Gastrocnemius medialis (tissue), 4 donors: Measurements from ENCODE around the gene CLSTN3. TPM values are rescaled to one million over a fixed set of nuclear protein-coding genes. Genes with fewer than 3 reads are reported as not detected.

Source experiments
- ATAC-seq, 2 donors: fragments of 150-250 bp; one replicate each; pipeline ENCODE4 v1.9.1; 2016
- DNase-seq, 2 donors: peaks; one replicate each; pipeline ENCODE4 v3.0.0-alpha.2; 2019
- H3K27ac ChIP-seq, 4 donors: fragments of 200-600 bp; sonication (generic); 1 replicate in 1 of 4; 2 replicates in 3 of 4; pipeline ENCODE4 v1.5.1; 2016 to 2018; ENCODE audit warnings: mild to moderate bottlenecking in 2 of 4, moderate library complexity in 1 of 4
- H3K27me3 ChIP-seq, 3 donors: fragments of 200-600 bp; sonication (generic) in 2 of 3; 1 replicate in 1 of 3; 2 replicates in 2 of 3; pipeline versions ENCODE4 v1.5.1 to v1.6.0; 2016 to 2019; ENCODE audit warnings: mild to moderate bottlenecking in 1 of 3, moderate library complexity in 1 of 3
- H3K36me3 ChIP-seq, 2 donors: fragments of 200-600 bp; sonication (generic) in 1 of 2; one replicate each; pipeline ENCODE4 v1.5.1; 2017 to 2018
- H3K4me1 ChIP-seq, 2 donors: fragments of 200-600 bp; sonication (generic) in 1 of 2; one replicate each; pipeline ENCODE4 v1.5.1; 2016 to 2017; ENCODE audit warnings: mild to moderate bottlenecking in 2 of 2
- H3K4me3 ChIP-seq, 4 donors: fragments of 200-600 bp; sonication (generic) in 3 of 4; 1 replicate in 1 of 4; 2 replicates in 3 of 4; pipeline ENCODE4 v1.5.1; 2016 to 2019; ENCODE audit warnings: mild to moderate bottlenecking in 2 of 4
- H3K9me3 ChIP-seq, 3 donors: fragments of 200-600 bp; sonication (generic) in 2 of 3; 1 replicate in 1 of 3; 2 replicates in 2 of 3; pipeline ENCODE4 v1.5.1; 2016 to 2019
- POLR2A ChIP-seq, 2 donors: fragments of 450-650 bp; IDR thresholded peaks; one replicate each; pipeline ENCODE4 v1.6.1; 2017; ENCODE audit warnings: antibody characterized with exemption in 2 of 2, mild to moderate bottlenecking in 2 of 2, moderate library complexity in 2 of 2
- in situ Hi-C, 4 donors: fragments of 200-750 bp; cut with MboI; loops; one replicate each; pipeline versions ENCODE4 v1.15.0 to v1.8.0; 2017; ENCODE audit warnings: low sequenced_read_pairs in 4 of 4
- intact Hi-C: fragments of 100-400 bp; cut with DNase I; formaldehyde crosslinking; loops from one replicate; pipeline ENCODE4 v1.15.1; 2023; ENCODE audit warnings: low total_unique reads
- total RNA-seq, 4 donors: library from RNA; depleted of rRNA; stranded (reverse); fragments of >200 nt; gene quantifications; one replicate each; pipeline versions ENCODE4 v1.1.0 to v1.2.3, GENCODE V29; 2016
- TF ChIP-seq, protein P1 (sequence below), 5 experiments: fragments of 450-650 bp in 3 of 5; fragments of 200-600 bp in 2 of 5; sonication (generic) in 2 of 5; IDR thresholded peaks in 4 of 5; conservative IDR thresholded peaks in 1 of 5; 1 replicate in 4 of 5; 2 replicates in 1 of 5; pipeline ENCODE4 v1.5.1; 2016 to 2019; ENCODE audit warnings: antibody characterized with exemption in 5 of 5, mild to moderate bottlenecking in 3 of 5, moderate library complexity in 3 of 5

The CLSTN3 gene
- total RNA-seq, 4 donors from 2014 or later, result 1.2 to 3.5 (median 2.4) TPM

DNA sequence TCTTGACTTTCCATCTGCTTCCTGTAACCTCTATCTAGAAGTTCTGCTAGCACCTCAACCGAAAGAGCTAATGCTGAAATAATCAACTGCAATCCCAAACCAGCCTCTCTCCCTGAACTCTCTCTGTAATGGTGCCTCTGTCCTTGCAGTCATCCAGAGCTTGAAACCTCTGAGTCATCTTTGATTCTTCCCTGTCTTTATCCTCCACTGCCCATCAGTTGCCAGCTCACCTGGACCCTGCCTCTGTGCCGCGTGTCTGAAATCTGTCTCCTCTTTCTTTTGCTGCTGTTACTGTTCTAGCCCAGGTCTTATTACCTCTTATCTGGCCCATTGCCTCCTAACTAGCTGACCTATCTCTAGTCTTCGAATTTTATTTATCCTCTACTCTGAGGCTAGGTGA, 15.5 kb downstream of the CLSTN3 start:
- DNase-seq, result no peak
- Histone ChIP-seq H3K4me3 (no peak overlapping the region), H3K4me1 (no peaks in the 10 kb centered on the region), H3K36me3 (no peaks in the 10 kb centered on the region), H3K9me3 (no peaks in the 10 kb centered on the region), H3K27me3 (no peaks in the 10 kb centered on the region), H3K27ac (no peak overlapping the region)
- no peak for ATAC-seq
- no peak for TF ChIP-seq POLR2A (IDR thresholded peaks at IDR 0.05)
- TF ChIP-seq, protein P1, sequence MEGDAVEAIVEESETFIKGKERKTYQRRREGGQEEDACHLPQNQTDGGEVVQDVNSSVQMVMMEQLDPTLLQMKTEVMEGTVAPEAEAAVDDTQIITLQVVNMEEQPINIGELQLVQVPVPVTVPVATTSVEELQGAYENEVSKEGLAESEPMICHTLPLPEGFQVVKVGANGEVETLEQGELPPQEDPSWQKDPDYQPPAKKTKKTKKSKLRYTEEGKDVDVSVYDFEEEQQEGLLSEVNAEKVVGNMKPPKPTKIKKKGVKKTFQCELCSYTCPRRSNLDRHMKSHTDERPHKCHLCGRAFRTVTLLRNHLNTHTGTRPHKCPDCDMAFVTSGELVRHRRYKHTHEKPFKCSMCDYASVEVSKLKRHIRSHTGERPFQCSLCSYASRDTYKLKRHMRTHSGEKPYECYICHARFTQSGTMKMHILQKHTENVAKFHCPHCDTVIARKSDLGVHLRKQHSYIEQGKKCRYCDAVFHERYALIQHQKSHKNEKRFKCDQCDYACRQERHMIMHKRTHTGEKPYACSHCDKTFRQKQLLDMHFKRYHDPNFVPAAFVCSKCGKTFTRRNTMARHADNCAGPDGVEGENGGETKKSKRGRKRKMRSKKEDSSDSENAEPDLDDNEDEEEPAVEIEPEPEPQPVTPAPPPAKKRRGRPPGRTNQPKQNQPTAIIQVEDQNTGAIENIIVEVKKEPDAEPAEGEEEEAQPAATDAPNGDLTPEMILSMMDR (IDR thresholded peaks at IDR 0.05 in 4 of 5, conservative IDR thresholded peaks at IDR 0.05 in 1 of 5), result no peak
- in situ Hi-C loops (no loop called here), intact Hi-C loops (no loop called here)

DNA sequence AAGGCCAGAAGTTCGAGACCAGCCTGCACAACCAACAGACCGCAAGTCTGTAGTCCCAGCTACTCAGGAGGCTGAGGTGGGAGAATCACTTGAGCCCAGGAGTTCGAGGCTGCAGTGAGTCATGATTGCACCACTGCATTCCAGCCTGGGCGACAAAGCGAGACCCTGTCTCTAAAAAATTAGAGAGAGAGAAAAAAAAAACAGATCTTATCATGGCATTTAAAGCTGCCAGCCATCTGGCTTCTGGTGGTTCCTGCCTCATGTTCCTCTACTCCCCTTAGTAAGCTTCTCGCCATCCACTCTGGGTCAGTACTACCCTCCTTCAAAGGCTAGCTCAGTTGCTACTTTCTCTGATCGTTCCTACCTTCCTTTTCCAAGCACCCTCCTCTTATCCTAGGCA, 16.1 kb downstream of the CLSTN3 start:
- in situ Hi-C loops (no loop called here), intact Hi-C loops (no loop called here)
- no peak for TF ChIP-seq POLR2A (IDR thresholded peaks at IDR 0.05)
- TF ChIP-seq, protein P1 (IDR thresholded peaks at IDR 0.05 in 4 of 5, conservative IDR thresholded peaks at IDR 0.05 in 1 of 5), result no peak
- H3K27ac ChIP-seq, result no peak overlapping the region
- H3K9me3 ChIP-seq, result no peaks in the 10 kb centered on the region
- no peak overlapping the region for H3K4me3 ChIP-seq
- no peaks in the 10 kb centered on the region for H3K27me3 ChIP-seq
- ATAC-seq (no peak), DNase-seq (no peak)
- H3K36me3 ChIP-seq, result no peaks in the 10 kb centered on the region
- H3K4me1 ChIP-seq, result no peaks in the 10 kb centered on the region

DNA sequence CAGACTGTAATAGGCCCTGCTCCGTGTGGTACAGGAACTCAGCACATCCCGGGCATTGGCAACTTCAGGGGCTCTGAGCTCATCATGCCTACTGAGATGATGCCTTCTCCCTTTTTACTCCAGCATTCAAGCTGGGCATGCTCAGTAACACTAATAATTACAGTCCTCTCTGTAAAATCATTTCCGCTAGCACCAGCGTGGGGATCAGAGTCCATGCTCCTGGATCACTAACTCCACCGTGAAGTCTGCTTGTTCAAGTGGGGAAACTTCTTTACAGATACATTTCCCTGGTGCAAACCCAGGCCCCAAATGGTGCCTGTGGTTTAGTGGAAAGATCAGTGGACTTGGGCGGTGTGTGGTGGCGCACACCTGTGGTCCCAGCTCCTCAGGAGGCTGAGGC, 16.7 kb downstream of the CLSTN3 start:
- DNase-seq (no peak), ATAC-seq (no peak)
- TF ChIP-seq, protein P1 (IDR thresholded peaks at IDR 0.05 in 4 of 5, conservative IDR thresholded peaks at IDR 0.05 in 1 of 5), result no peak
- TF ChIP-seq POLR2A (IDR thresholded peaks at IDR 0.05), result no peak
- H3K4me3 ChIP-seq, result no peak overlapping the region
- in situ Hi-C loops (no loop called here), intact Hi-C loops (no loop called here)
- no peaks in the 10 kb centered on the region for H3K36me3 ChIP-seq
- H3K27me3 ChIP-seq, result no peaks in the 10 kb centered on the region
- H3K4me1 ChIP-seq, result no peaks in the 10 kb centered on the region
- H3K27ac ChIP-seq, result no peak overlapping the region
- H3K9me3 ChIP-seq, result no peaks in the 10 kb centered on the region

DNA sequence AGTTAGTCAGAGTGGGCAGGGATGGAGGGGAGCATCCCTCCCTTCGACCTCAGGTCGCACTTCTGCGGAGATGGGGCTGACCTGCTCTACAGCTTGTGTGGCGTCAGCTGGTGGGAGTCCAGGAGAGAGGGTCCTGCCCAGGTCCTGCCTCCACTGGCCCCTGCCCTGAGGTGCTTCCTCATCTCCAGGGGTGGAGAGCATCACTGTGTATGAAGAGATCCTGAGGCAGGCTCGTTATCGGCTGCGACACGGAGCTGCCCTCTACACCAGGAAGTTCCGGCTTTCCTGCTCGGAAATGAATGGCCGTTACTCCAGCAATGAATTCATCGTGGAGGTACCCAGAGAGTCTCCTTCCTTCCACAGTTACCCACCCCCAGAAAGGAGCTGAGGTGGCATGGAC, 20.2 kb downstream of the CLSTN3 start:
- Histone ChIP-seq H3K27me3 (no peaks in the 10 kb centered on the region), H3K36me3 (no peaks in the 10 kb centered on the region), H3K27ac (no peak overlapping the region), H3K4me1 (no peaks in the 10 kb centered on the region), H3K4me3 (no peak overlapping the region), H3K9me3 (no peaks in the 10 kb centered on the region)
- TF ChIP-seq, protein P1 (IDR thresholded peaks at IDR 0.05 in 4 of 5, conservative IDR thresholded peaks at IDR 0.05 in 1 of 5), result no peak
- no peak for TF ChIP-seq POLR2A (IDR thresholded peaks at IDR 0.05)
- DNase-seq (no peak), ATAC-seq (no peak)
- in situ Hi-C loops (no loop called here), intact Hi-C loops (no loop called here)

DNA sequence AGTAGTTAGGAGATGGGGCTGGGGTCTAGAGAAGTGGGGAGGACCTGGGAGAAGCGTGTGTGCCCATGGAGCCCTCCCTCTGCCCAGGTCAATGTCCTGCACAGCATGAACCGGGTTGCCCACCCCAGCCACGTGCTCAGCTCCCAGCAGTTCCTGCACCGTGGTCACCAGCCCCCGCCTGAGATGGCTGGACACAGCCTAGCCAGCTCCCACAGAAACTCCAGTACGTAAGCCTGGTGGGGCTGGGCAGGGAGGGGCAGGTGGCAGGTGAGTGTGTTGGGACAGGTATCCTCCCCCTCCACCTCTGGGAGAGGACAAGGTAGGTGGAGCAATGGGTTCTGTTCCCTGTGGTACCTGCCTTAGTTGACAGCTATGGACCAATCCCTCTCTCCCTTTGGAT, 20.7 kb downstream of the CLSTN3 start:
- Histone ChIP-seq H3K4me3 (no peak overlapping the region), H3K36me3 (no peaks in the 10 kb centered on the region), H3K27me3 (no peaks in the 10 kb centered on the region), H3K27ac (no peak overlapping the region), H3K4me1 (no peaks in the 10 kb centered on the region), H3K9me3 (no peaks in the 10 kb centered on the region)
- TF ChIP-seq POLR2A (IDR thresholded peaks at IDR 0.05), result no peak
- TF ChIP-seq, protein P1 (IDR thresholded peaks at IDR 0.05 in 4 of 5, conservative IDR thresholded peaks at IDR 0.05 in 1 of 5), result no peak
- in situ Hi-C loops (no loop called here), intact Hi-C loops (no loop called here)
- ATAC-seq (no peak), DNase-seq (no peak)
